HG03521 (cell line): Measurements from ENCODE around the gene HYAL4.
"Not testable (repeated sequence)": the region's sequence is repeated elsewhere in the genome, so short reads cannot be mapped to it uniquely, and the experiment has no call there.

Experiments used
- ATAC-seq: cut with Tn5 transposase; IDR thresholded peaks from one replicate; pipeline ENCODE4 v1.9.1; 2021; ENCODE audit warnings: mild to moderate bottlenecking, moderate library complexity; ENCODE audit not compliant: unreplicated experiment

Gene HYAL4, protein sequence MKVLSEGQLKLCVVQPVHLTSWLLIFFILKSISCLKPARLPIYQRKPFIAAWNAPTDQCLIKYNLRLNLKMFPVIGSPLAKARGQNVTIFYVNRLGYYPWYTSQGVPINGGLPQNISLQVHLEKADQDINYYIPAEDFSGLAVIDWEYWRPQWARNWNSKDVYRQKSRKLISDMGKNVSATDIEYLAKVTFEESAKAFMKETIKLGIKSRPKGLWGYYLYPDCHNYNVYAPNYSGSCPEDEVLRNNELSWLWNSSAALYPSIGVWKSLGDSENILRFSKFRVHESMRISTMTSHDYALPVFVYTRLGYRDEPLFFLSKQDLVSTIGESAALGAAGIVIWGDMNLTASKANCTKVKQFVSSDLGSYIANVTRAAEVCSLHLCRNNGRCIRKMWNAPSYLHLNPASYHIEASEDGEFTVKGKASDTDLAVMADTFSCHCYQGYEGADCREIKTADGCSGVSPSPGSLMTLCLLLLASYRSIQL

DNA sequence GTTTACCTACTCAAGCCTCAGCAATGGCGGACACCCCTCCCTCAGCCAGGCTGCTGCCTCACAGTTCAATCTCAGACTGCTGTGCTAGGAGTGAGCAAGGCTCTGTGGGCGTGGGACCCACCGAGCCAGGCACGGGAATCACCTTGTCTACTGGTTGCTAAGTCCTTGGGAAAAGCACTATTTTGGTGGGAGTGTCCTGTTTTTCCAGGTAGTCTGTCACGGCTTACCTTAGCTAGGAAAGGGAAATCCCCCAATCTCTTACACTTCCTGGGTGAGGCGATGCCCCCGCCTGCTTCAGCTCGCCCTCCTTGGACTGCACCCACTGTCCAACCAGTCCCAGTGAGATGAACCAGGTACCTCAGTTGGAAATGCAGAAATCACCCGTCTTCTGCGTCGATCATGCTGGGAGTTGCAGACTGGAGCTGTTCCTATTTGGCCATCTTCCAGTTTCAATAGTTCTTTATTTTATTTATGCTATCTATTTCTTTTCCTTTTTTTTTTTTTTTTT lies at the start of gene HYAL4:
HYAL4 (plus strand) TSS at position 458 of the 508 bp plus-strand sequence. CDS start 23,105 bp downstream, outside the sequence.
- no peak for ATAC-seq

- no peak for ATAC-seq
Measured at GRCh38 chr7:123795917-123796316, 49.1 kb upstream of the HYAL4 start.

DNA sequence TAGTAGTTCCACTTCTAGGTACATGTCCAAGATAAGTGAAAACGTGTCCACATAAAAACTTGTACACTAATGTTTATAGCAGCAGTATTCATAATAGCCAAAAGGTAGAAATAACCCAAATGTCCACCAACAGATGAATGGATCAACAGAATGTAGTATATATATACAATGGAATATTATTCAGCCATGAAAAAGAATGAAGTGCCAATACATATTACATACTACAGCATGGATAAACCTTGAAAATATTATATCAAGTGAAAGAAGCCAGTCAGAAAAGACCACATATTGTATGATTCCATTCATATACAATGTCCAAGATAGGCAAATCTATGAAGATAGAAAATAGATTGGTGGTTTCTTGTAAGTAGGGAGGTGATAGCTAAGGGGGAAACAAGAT lies 48.4 kb upstream of the HYAL4 start:
- ATAC-seq = no peak

DNA sequence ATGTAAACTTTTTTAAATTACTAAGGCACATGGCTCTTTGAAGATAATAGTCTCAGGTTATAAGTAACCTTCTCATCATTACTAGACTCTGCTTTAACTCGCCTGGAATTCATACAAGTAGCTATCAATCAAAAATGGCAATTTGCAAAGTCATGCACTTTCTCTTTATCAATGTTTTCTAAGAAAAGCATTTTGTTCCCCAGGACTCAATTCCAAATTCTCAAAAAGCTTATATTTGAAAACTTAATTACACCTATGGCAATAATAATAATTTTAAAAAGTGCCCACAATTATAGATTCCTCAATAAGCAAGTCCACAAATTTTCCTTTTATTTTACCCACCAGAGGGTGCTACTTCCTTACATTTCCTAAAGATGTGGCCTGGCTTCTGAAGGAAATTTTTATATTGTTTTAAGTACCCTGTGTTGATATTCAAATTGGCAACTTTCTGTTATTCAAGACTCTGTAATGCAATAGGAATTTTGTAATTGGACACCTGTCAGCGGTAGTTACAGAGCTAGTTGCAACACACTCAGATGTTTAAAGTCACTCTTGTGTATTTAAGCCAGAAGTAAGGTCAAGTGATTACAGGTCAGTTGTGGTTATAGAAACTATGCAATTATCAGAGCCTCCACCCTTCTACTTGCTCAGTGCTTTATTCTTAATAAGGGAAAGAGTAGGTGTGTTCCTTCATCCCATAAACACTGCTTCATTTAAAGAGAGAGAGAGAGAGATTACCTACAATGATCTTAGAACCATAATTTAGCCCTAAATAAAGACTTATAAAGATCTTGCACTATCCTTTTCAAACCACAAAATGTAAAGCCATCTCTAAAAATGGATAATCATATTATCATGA lies 47.1 kb upstream of the HYAL4 start:
- no peak for ATAC-seq

DNA sequence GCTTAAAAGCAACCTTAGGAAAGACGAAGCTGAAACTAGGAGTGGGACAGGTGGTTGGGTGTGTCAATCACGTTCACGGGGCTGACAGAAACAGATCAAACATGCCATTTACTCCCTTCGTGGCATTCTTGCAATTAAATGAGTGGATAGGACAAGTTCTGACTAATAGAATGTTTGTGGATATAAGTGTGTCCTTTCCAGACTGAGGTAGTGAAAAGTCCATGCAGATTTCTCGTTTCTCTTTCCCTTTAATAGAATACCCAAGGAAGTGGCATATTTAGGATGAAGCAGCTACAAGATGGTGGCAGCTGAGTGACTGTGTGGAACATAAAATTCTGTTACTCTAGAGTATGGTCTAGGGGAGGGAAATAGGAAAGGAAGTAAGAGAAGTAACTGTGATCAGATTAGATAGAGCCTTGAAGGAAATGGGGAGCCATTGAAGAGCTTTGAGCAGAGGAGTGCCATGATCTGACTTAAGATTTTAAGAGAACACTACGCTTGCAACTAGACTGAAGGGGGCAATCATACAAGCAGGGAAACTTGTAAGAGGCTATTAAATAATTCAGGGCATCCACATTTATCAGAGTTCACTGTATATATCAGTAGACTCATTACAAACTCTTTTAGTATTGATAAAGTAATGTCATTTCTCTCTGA lies 46.3 kb upstream of the HYAL4 start:
- no peak for ATAC-seq

GRCh38 chr7:123802249-123802648 lies 42.7 kb upstream of the HYAL4 start:
- ATAC-seq = no peak

GRCh38 chr7:123805287-123805686 lies 39.7 kb upstream of the HYAL4 start:
- ATAC-seq = no peak

DNA sequence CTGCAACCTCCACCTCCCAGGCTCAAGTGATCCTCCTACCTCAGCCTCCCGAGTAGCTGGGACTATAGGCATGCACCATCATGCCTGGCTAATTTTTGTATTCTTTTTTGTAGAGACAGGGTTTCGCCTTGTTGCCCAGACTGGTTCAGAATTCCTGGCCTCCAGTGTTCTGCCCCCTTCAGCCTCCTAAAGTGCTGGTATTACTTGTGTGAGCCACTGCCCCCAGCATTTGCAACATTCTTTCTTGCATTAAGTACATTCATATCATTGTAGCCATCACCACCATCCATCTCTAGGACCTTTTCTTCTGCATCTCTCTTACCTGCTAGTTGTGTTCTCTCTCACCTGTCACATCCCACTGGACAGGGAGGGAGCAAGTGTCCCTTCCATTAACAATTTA lies 35.5 kb upstream of the HYAL4 start:
- ATAC-seq = no peak

GRCh38 chr7:123811056-123811455 lies 33.9 kb upstream of the HYAL4 start:
- no peak for ATAC-seq

DNA sequence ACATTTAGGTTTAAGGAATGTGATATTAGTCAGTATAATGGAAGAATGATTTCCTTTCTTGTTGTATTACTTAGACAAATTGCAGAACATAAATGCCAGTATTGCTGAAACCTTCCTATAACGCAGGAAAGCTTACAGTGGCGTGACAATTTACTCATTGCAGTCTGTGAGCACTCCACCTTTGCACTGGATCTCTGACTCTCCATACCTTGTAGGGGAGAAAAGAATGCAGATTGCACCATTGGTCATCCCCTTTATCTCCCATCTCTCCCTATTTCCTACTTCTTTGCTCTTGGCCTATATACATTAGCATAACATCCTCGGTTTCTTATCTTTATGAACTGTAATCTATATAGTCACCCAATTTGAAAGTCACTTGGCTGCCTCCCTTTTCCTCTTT lies 28.1 kb upstream of the HYAL4 start:
- no peak for ATAC-seq

DNA sequence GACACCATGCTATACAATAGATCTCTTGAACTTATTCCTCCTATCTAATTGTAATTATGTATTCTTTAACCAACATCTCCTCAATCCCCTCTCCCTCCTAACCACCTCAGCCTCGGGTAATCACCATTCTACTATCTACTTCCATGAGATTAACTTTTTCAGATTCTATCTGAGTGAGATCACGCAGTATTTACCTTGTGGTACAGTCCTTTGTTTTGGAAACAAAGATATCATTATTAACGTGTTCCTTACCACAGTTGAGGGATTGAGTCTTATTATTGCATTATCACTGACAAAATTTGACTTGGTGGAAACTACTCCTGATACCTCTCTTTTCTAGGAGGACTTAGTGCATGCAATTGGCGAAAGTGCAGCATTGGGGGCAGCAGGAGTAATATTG lies 26.0 kb upstream of the HYAL4 start:
- no peak for ATAC-seq

DNA sequence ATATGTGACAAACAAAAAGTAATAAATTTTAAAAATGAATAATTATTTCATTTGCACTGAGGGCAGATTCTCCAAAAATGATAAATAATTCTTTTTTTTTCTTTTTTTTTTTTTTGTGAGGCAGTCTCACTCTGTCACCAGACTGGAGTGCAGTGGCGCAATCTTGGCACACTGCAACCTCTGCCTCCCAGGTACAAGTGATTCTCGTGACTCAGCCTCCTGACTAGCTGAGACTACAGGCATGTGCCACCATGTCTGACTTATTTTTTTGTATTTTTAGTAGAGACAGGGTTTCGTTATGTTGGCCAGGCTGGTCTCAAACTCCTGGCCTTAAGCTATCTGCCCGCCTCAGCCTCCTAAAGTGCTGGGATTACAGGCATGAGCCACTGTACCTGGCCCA lies 25.2 kb upstream of the HYAL4 start:
- ATAC-seq = not testable (repeated sequence)

DNA sequence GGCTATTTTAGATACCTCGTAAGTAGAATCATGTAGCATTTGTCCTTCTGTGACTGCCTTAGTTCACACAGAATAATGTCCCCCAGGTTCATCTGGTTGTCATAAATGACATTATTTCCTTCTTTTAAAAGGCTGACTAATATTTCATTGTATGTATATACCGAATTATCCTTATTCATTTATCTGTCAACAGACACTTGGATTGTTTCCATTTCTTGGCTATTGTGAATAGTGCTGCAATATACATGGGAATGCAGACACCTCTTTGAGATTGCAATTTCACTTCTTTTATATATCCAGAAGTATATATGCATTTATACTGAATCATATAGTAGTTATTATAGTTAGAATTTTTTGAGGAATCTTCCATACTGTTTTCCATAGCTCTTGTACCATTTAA lies 24.1 kb upstream of the HYAL4 start:
- no peak for ATAC-seq

DNA sequence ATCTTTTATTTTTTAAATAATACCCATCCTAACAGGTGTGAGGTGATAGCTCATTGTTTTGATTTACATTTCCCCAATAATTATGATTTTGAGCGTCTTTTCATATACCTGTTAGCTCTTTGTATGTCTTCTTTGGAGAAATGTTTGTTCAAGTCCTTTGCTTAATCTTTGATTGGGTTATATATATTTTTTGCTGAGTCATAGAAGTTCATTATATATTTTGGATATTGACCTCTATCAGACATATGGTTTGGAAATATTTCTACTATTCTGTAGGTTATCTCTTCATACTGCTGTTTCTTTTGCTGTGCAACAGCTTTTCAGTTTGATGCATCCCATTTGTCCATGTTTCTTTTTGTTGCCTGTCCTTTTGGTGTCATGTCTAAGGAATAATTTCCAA lies 23.6 kb upstream of the HYAL4 start:
- ATAC-seq = no peak

DNA sequence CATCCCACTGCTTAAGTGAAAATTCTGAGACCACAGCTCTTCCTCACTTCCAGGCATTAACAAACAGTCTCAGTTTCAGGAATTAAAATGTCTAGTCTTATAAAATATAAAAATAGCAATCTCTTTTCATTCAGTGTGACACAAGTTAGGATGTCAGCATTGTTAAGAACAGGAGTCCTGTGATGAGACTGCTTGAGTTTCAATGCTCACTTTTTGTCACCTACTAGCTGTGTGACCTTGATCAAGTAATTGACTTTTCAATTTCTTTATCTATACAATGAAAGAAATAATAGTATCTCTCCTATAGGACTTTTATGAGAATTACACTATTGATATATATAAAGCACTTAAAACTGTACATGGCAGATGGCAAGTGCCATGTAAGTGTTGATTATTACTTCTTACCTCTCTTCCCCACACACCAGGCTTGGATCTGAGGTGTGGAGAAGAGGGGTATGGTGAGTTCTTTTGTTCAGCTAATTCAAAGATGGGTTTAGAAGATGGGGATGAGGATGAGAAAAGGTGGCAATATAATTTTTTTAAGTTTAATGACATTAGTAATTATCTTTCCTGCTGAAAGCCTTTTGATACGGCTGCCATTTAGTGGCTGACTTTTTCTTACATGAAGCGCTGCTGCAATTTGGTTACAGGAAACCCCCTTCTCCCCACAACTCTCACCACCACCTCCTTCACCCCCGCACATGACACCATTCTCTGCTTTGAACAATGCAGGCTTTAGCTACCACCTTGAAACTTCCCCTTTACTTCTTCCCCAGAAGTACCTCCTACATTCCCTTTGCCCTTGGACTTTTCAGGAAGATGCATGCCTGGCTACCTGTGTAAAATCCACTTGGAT lies 20.8 kb upstream of the HYAL4 start:
- peak; percentile 95 for ATAC-seq

GRCh38 chr7:123824754-123825067 lies 20.3 kb upstream of the HYAL4 start:
- peak; percentile 26 for ATAC-seq

DNA sequence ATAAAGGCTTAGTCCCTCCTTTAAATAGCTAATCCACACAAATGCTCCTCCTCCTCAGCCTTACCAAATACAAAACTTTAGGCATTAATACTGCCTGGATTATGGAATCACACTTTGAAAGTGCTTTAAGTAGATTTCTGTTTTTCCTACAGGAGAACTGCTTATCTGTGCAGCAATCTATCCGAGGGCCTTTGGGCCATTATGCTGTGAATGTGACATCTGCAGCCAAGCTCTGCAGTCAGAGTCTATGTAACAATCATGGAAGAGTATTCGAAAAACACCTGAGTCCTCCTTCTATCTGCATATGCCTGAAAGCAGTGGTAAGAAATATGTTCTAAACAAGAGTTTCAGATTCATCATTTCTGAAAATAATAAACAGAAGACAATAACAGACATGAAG lies 16.2 kb upstream of the HYAL4 start:
- ATAC-seq = no peak

DNA sequence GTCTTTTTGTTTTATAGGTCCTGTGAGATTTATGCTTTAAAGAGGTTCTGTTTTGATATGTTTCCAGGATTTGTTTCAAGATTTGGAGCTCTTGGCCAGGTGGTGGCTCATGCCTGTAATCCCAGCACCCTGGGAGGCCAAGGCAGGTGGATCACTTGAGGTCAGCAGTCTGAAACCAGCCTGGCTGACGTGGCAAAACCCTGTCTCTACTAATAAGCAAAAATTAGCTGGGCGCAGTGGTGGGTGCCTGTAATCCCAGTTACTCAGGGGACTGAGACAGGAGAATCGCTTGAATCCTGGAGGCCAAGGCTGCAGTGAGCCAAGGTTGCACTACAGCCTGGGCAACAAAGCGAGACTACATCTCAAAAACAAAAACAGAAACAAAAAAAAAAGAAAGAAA lies 8.3 kb upstream of the HYAL4 start:
- no peak for ATAC-seq

GRCh38 chr7:123839106-123839505 lies 5.9 kb upstream of the HYAL4 start:
- not testable (repeated sequence) for ATAC-seq

- ATAC-seq = not testable (repeated sequence)
Measured at GRCh38 chr7:123844142-123844541, 827 bp upstream of the HYAL4 start.
